Pancreas (tissue), 10 donors: ENCODE data around the gene STMND1. TPM values are rescaled to one million over a fixed set of nuclear protein-coding genes. Genes with fewer than 3 reads are reported as not detected.
A peak's percentile ranks its signal among the peaks of the same experiment; 100 is the strongest.

ENCODE experiments used
- ATAC-seq, 4 donors: fragments of 200-7000 bp; cut with Tn5 transposase; one replicate each; pipeline versions ENCODE4 v1.8.0 to v1.9.1; 2020; ENCODE audit warnings: mild to moderate bottlenecking in 4 of 4, moderate library complexity in 4 of 4
- DNase-seq, 6 donors: peaks; one replicate each; pipeline ENCODE4 v3.0.0-alpha.2; 2020
- FAIRE-seq: peaks from 2 replicates; lab custom pipeline; 2012; peaks lifted over from hg19 to GRCh38; lab: Jason Lieb, UNC
- H3K27ac ChIP-seq, 4 donors: fragments of 200-600 bp; sonication (generic); 1 replicate in 3 of 4; 2 replicates in 1 of 4; pipeline versions ENCODE4 v1.5.0 to v1.8.0; 2020
- H3K27me3 ChIP-seq, 4 donors: fragments of 200-600 bp; one replicate each; pipeline ENCODE4 v1.8.0; 2021
- H3K36me3 ChIP-seq, 3 donors: fragments of 200-600 bp; sonication (generic) in 1 of 3; one replicate each; pipeline versions ENCODE4 v1.5.0 to v1.8.0; 2020 to 2021
- H3K4me1 ChIP-seq, 3 donors: fragments of 200-600 bp; one replicate each; pipeline ENCODE4 v1.8.0; 2021
- H3K4me3 ChIP-seq, 4 donors: fragments of 200-600 bp; sonication (generic) in 2 of 4; one replicate each; pipeline versions ENCODE4 v1.5.0 to v1.8.0; 2020 to 2021
- H3K9me3 ChIP-seq, 4 donors: fragments of 200-600 bp; one replicate each; pipeline ENCODE4 v1.8.0; 2021
- WGBS, 2 donors: extraction: QIAGEN DNeasy Blood & Tissue Kit; methylation state at CpG; one replicate each; pipeline ENCODE4 v1.1.7; 2013; 5-methylcytosine and 5-hydroxymethylcytosine counted together
- intact Hi-C, 3 donors: fragments of 100-400 bp; cut with DNase I; formaldehyde crosslinking; loops; one replicate each; pipeline versions ENCODE4 v1.11.1 to v1.14.2; 2022
- polyA plus RNA-seq, 2 donors: library from polyadenylated mRNA; stranded (reverse); fragments of 200-250 nt; gene quantifications; one replicate each; pipeline ENCODE4 v1.2.3, GENCODE V29; 2013
- total RNA-seq, 6 donors: library from RNA; stranded (reverse); fragmentation: NEBNext Ultra II Directional in 4 of 6; extraction: Animal tissue kit (Norgen Biotek cat#: 25700) in 4 of 6; gene quantifications; one replicate each; pipeline versions ENCODE4 v1.2.1 to v1.2.4, GENCODE V29; 2021 to 2023
- TF ChIP-seq, protein P1 (sequence below), 4 donors: fragments of 200-600 bp; sonication (generic) in 3 of 4; IDR thresholded peaks; one replicate each; pipeline versions ENCODE4 v1.5.0 to v1.8.0; 2021; ENCODE audit warnings: antibody characterized with exemption in 4 of 4
- donor health status: healthy with polysubstance abuse.
- donor health status: DM: no; HTN: no; CAD: no; lungs with moderate emphysema.
- donor health status: DM: no; HTN: no; CAD: no.
- donor health status: control.
- donor health status: control.
- donor health status: Bipolar disorder and iron deficiency.
- donor health status: DM: yes; HTN: yes; CAD: no.
- donor health status: DM: no; HTN: no; CAD: no.
- donor health status: DM: no; HTN: no; CAD: no.
- donor health status: DM: yes; HTN: yes; CAD: no.

Gene STMND1
- total RNA-seq: 1 to 10 TPM in 5 of 6 donors, under 1 TPM in 1; 0.21 to 3.8 (median 1.4) TPM
- 1 to 10 TPM; 1.1 to 2.2 TPM for polyA plus RNA-seq

GRCh38 chr6:17101422-17102257 lies at the start of gene STMND1:
TSS of gene STMND1 (plus strand) at chr6:17102050. CDS start at chr6:17102258, 208 bp downstream.
- TF ChIP-seq, protein P1, sequence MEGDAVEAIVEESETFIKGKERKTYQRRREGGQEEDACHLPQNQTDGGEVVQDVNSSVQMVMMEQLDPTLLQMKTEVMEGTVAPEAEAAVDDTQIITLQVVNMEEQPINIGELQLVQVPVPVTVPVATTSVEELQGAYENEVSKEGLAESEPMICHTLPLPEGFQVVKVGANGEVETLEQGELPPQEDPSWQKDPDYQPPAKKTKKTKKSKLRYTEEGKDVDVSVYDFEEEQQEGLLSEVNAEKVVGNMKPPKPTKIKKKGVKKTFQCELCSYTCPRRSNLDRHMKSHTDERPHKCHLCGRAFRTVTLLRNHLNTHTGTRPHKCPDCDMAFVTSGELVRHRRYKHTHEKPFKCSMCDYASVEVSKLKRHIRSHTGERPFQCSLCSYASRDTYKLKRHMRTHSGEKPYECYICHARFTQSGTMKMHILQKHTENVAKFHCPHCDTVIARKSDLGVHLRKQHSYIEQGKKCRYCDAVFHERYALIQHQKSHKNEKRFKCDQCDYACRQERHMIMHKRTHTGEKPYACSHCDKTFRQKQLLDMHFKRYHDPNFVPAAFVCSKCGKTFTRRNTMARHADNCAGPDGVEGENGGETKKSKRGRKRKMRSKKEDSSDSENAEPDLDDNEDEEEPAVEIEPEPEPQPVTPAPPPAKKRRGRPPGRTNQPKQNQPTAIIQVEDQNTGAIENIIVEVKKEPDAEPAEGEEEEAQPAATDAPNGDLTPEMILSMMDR (IDR thresholded peaks at IDR 0.05): no peak
- intact Hi-C loops: no loop called here
- WGBS, 2 donors: 4 to 7% methylated on average over 57 of the region's 57 CpGs
- ATAC-seq (peak; percentile 80 to 86 (median 85)), FAIRE-seq (no peak), DNase-seq (peak; percentile 80 to 89 (median 84))
- H3K4me1 ChIP-seq: peaks cover 10 to 25% (median 20%) of the 10 kb centered on the region in 3 donors
- H3K27ac ChIP-seq: peak within 1 kb of the TSS; percentile 41 to 85 (median 56)
- peak within 1 kb of the TSS; percentile 33 to 68 (median 58) for H3K4me3 ChIP-seq
- H3K9me3 ChIP-seq: no peaks in the 10 kb centered on the region
- no peaks in the 10 kb centered on the region for H3K27me3 ChIP-seq
- no peaks in the 10 kb centered on the region for H3K36me3 ChIP-seq

DNA sequence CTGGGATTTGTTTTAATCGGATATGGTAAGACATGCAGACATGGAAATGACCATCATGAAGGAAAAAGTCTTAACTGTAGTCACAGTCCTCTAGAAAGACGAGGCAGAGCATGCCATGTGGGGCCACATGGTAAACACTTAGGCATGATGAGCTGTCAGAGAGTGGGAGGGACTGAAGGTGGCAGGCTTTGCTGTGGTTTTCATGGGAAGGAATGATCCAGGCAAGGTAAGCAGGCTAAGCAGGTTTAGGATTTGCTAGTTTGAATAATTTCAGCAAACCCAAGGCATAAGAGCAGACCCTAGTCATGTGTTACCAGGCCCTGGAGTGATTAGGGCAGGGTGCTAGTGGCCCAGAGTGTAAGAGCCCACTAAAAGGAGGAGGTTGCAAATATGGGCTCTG lies 47.2 kb upstream of the STMND1 start:
- H3K4me1 ChIP-seq: no peaks in the 10 kb centered on the region
- DNase-seq: no peak
- no peaks in the 10 kb centered on the region for H3K9me3 ChIP-seq
- H3K4me3 ChIP-seq: no peak overlapping the region
- 78 to 79% methylated on average over 2 of the region's 2 CpGs for WGBS, 2 donors
- no peaks in the 10 kb centered on the region for H3K27me3 ChIP-seq
- TF ChIP-seq, protein P1 (IDR thresholded peaks at IDR 0.05): no peak
- no peak for FAIRE-seq
- no peaks in the 10 kb centered on the region for H3K36me3 ChIP-seq
- ATAC-seq: no peak
- intact Hi-C loops: no loop called here
- H3K27ac ChIP-seq: no peak overlapping the region

DNA sequence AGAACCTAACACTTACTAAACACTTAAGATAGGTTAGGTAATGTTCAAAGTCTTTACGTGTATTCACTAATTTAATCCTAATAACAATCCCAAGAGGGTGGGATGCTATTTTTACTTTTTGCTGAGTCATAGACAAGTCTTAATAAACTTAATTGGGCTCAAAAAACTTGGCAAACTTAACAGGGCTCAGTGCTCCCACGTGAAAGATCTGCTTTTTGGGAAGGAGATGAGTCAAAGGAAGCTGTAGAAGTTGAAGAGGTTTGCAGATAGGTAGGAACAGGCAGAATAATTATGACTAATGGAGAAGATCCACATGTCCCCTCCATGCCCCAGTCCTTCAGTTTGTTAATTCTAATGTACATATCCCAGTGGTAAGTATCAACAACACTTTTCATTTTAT lies 44.5 kb upstream of the STMND1 start:
- Histone ChIP-seq H3K4me3 (no peak overlapping the region), H3K9me3 (no peaks in the 10 kb centered on the region), H3K4me1 (no peaks in the 10 kb centered on the region), H3K27ac (no peak overlapping the region), H3K36me3 (no peaks in the 10 kb centered on the region), H3K27me3 (no peaks in the 10 kb centered on the region)
- ATAC-seq: no peak
- no peak for DNase-seq
- WGBS, 2 donors: 61 to 78% methylated on average over 2 of the region's 2 CpGs
- TF ChIP-seq, protein P1 (IDR thresholded peaks at IDR 0.05): no peak
- intact Hi-C loops: no loop called here
- FAIRE-seq: no peak

DNA sequence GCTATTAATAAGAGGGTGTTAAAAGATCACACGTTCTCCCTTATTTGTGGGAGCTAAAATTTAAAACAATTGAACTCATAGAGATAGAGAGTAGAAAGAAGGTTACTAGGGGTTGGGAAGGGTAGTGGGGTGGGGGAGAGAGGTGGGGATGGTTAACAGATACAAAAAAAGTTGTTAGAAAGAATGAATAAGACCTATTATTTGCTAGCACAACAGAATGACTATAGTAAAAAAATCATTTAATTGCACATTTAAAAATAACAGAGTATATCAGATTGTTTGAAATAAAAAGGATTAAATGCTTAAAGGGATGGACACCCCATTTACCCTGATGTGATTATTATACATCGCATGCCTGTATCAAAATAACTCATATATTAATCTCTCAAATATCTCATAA lies 43.3 kb upstream of the STMND1 start:
- Histone ChIP-seq H3K27ac (no peak overlapping the region), H3K9me3 (no peaks in the 10 kb centered on the region), H3K36me3 (no peaks in the 10 kb centered on the region), H3K4me3 (no peak overlapping the region), H3K27me3 (no peaks in the 10 kb centered on the region), H3K4me1 (no peaks in the 10 kb centered on the region)
- intact Hi-C loops: no loop called here
- FAIRE-seq (no peak), ATAC-seq (no peak), DNase-seq (no peak)
- WGBS, 2 donors: 78 to 86% methylated on average over 2 of the region's 2 CpGs
- TF ChIP-seq, protein P1 (IDR thresholded peaks at IDR 0.05): no peak

DNA sequence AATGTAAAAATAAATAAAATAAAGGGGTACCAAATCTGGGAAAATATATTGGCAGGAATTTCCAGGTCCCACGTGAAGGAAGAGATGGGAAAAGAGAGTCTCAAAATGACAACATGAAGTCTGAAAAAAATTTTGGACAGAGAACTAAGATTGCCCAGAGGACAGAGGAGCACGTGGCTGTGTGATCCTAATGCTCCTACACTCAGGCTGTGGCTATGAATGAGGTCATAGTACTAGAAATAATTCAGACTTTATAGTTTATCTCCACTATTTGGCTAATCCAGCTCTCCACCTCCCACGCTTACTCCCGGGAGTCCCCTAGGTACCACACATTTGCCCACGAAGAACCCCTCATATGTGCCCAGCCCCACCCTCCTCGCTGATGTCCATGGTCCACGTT lies 42.8 kb upstream of the STMND1 start:
- intact Hi-C loops: no loop called here

More for the DNA sequence above, 42.8 kb upstream of the STMND1 start:
- H3K27me3 ChIP-seq: no peaks in the 10 kb centered on the region
- no peaks in the 10 kb centered on the region for H3K36me3 ChIP-seq
- ATAC-seq (no peak), DNase-seq (no peak), FAIRE-seq (no peak)
- no peak overlapping the region for H3K4me3 ChIP-seq
- H3K9me3 ChIP-seq: no peaks in the 10 kb centered on the region
- no peak overlapping the region for H3K27ac ChIP-seq
- 84 to 87% methylated on average over 7 of the region's 7 CpGs for WGBS, 2 donors
- H3K4me1 ChIP-seq: no peaks in the 10 kb centered on the region
- TF ChIP-seq, protein P1 (IDR thresholded peaks at IDR 0.05): no peak
